Measurements from ENCODE around the gene SLC35A2.

GRCh38 chrX:48911412-48912182 lies at the start of gene SLC35A2:
- TF ChIP-seq CTCF (IDR thresholded peaks at IDR 0.05; ENCODE audit: insufficient read depth, low read length): no peak
- TF ChIP-seq REST (IDR thresholded peaks at IDR 0.05; ENCODE audit: insufficient replicate concordance, low read depth): no peak
